H1 (cell line): ENCODE results near the gene SELENOO. TPM values are rescaled to one million over a fixed set of nuclear protein-coding genes. Genes with fewer than 3 reads are reported as not detected.

Source experiments
- CTCF ChIA-PET: fragments of 300-600 bp; sonication (Branson Sonifier 250); formaldehyde crosslinking; loops from one replicate; lab custom pipeline; 2021; ENCODE audit not compliant: partially characterized antibody; lab: Charles Lee
- POLR2A ChIA-PET: fragments of 300-600 bp; sonication (Branson Sonifier 250); formaldehyde crosslinking; loops from one replicate; lab custom pipeline; 2021; ENCODE audit warnings: inconsistent platforms; ENCODE audit not compliant: partially characterized antibody; lab: Charles Lee
- DNase-seq, 2 experiments: peaks; one replicate each; pipeline versions ENCODE4 v3.0.0 to v3.0.0-alpha.2; 2010 to 2022; ENCODE audit warnings: low spot score in 2 of 2, low read depth in 1 of 2, mixed read lengths in 1 of 2
- FAIRE-seq: peaks from 2 replicates; lab custom pipeline; 2011; peaks lifted over from hg19 to GRCh38; lab: Jason Lieb, UNC
- H2AFZ ChIP-seq: 2 replicates; pipeline ENCODE4 v1.8.1; 2012; ENCODE audit warnings: low read length, inconsistent platforms
- H2AK5ac ChIP-seq: 2 replicates; pipeline ENCODE4 v1.6.1; 2013; ENCODE audit warnings: low read depth, low read length
- H2BK120ac ChIP-seq: replicated peaks from 2 replicates; pipeline ENCODE3; 2013; ENCODE audit warnings: low read depth, low read length, inconsistent platforms
- H2BK12ac ChIP-seq: 2 replicates; pipeline ENCODE4 v1.6.1; 2013; ENCODE audit warnings: low read depth, low read length
- H2BK15ac ChIP-seq: 2 replicates; pipeline ENCODE4 v1.6.1; 2013; ENCODE audit warnings: low read length
- H2BK20ac ChIP-seq: 2 replicates; pipeline ENCODE4 v1.6.1; 2013; ENCODE audit warnings: low read length
- H2BK5ac ChIP-seq: 2 replicates; pipeline ENCODE4 v1.6.1; 2013; ENCODE audit warnings: low read depth, low read length
- H3K14ac ChIP-seq: 2 replicates; pipeline ENCODE4 v1.6.1; 2013; ENCODE audit warnings: inconsistent platforms; ENCODE audit not compliant: insufficient read length
- H3K18ac ChIP-seq: 2 replicates; pipeline ENCODE4 v1.6.1; 2013; ENCODE audit warnings: low read length; ENCODE audit errors: extremely low read depth
- H3K23ac ChIP-seq: 2 replicates; pipeline ENCODE4 v1.6.1; 2013; ENCODE audit warnings: inconsistent platforms; ENCODE audit not compliant: insufficient read length
- H3K23me2 ChIP-seq: 2 replicates; pipeline ENCODE4 v1.6.1; 2013; ENCODE audit warnings: low read depth, low read length
- H3K27ac ChIP-seq: 2 replicates; pipeline ENCODE4 v1.6.1; 2011; ENCODE audit warnings: low read depth, low read length, inconsistent platforms
- H3K27me3 ChIP-seq, 4 experiments: replicated peaks in 1 of 4; 1 replicate in 1 of 4; 2 replicates in 3 of 4; pipeline versions ENCODE4 v1.6.1 to v1.8.1; 2011 to 2013; ENCODE audit warnings: low read length in 3 of 4, mild to moderate bottlenecking in 3 of 4, inconsistent platforms in 2 of 4, mixed read lengths in 2 of 4, moderate library complexity in 1 of 4; ENCODE audit not compliant: control insufficient read depth in 3 of 4, insufficient read depth in 3 of 4; ENCODE audit errors: extremely low read depth in 1 of 4
- H3K36me3 ChIP-seq, 4 experiments: 2 replicates each; pipeline versions ENCODE4 v1.6.1 to v1.8.1; 2011 to 2013; ENCODE audit warnings: mild to moderate bottlenecking in 4 of 4, low read length in 3 of 4, moderate library complexity in 2 of 4, control low read depth in 1 of 4, inconsistent platforms in 1 of 4; ENCODE audit not compliant: insufficient read depth in 4 of 4, control insufficient read depth in 2 of 4
- H3K4ac ChIP-seq: replicated peaks from 2 replicates; pipeline ENCODE3; 2013; ENCODE audit warnings: low read length, low read depth, mixed read lengths, inconsistent platforms; ENCODE audit not compliant: insufficient read length
- H3K4me1 ChIP-seq, 4 experiments: replicated peaks in 1 of 4; 1 replicate in 1 of 4; 2 replicates in 3 of 4; pipeline versions ENCODE4 v1.6.1 to v1.8.1; 2011 to 2013; ENCODE audit warnings: low read length in 3 of 4, inconsistent platforms in 2 of 4, mixed read lengths in 1 of 4; ENCODE audit not compliant: insufficient read depth in 4 of 4, control insufficient read depth in 3 of 4
- H3K4me2 ChIP-seq, 2 experiments: 2 replicates each; pipeline versions ENCODE4 v1.6.1 to v1.8.1; 2011 to 2013; ENCODE audit warnings: low read depth in 2 of 2, low read length in 2 of 2, control low read depth in 1 of 2, inconsistent platforms in 1 of 2, mild to moderate bottlenecking in 1 of 2; ENCODE audit not compliant: insufficient read depth in 1 of 2
- H3K4me3 ChIP-seq, 4 experiments: fragments of 200-600, 300-600 bp in 1 of 4; sonication (generic), shearing (Covaris generic), sonication (Bioruptor Twin) in 1 of 4; 2 replicates each; pipeline versions ENCODE4 v1.5.1 to v1.8.1; 2011 to 2016; ENCODE audit warnings: low read length in 4 of 4, low read depth in 3 of 4, control low read depth in 2 of 4, inconsistent platforms in 2 of 4, mild to moderate bottlenecking in 2 of 4, mixed read lengths in 1 of 4, moderate library complexity in 1 of 4; ENCODE audit not compliant: insufficient read depth in 2 of 4; ENCODE audit errors: extremely low read depth in 1 of 4
- H3K56ac ChIP-seq: replicated peaks from 2 replicates; pipeline ENCODE3; 2013; ENCODE audit warnings: low read depth, mild to moderate bottlenecking, mixed read lengths, low read length, inconsistent platforms; ENCODE audit not compliant: insufficient read length
- H3K79me1 ChIP-seq: 2 replicates; pipeline ENCODE4 v1.6.1; 2013; ENCODE audit warnings: low read depth, low read length, control low read depth
- H3K79me2 ChIP-seq, 2 experiments: 2 replicates each; pipeline versions ENCODE4 v1.6.1 to v1.8.1; 2012 to 2013; ENCODE audit warnings: low read length in 2 of 2, mild to moderate bottlenecking in 2 of 2, inconsistent platforms in 1 of 2; ENCODE audit not compliant: insufficient read depth in 2 of 2, control insufficient read depth in 1 of 2
- H3K9ac ChIP-seq, 4 experiments: replicated peaks in 1 of 4; 1 replicate in 1 of 4; 2 replicates in 3 of 4; pipeline versions ENCODE4 v1.6.1 to v1.8.1; 2011 to 2013; ENCODE audit warnings: low read depth in 3 of 4, low read length in 3 of 4, control low read depth in 2 of 4, mild to moderate bottlenecking in 2 of 4, moderate library complexity in 2 of 4, inconsistent platforms in 1 of 4; ENCODE audit errors: extremely low read depth in 1 of 4
- H3K9me3 ChIP-seq, 2 experiments: 2 replicates each; pipeline versions ENCODE4 v1.6.1 to v1.8.1; 2012 to 2013; ENCODE audit warnings: mild to moderate bottlenecking in 2 of 2, moderate library complexity in 2 of 2, control low read depth in 1 of 2, inconsistent platforms in 1 of 2, low read depth in 1 of 2, low read length in 1 of 2, mixed read lengths in 1 of 2; ENCODE audit not compliant: insufficient read depth in 2 of 2
- H4K20me1 ChIP-seq, 2 experiments: replicated peaks in 1 of 2; 2 replicates each; pipeline versions ENCODE3 to v1.8.1; 2011 to 2013; ENCODE audit warnings: inconsistent platforms in 2 of 2, low read length in 2 of 2, mild to moderate bottlenecking in 1 of 2; ENCODE audit not compliant: insufficient read depth in 2 of 2, control insufficient read depth in 1 of 2
- H4K5ac ChIP-seq: 2 replicates; pipeline ENCODE4 v1.6.1; 2013; ENCODE audit warnings: low read length, low read depth, mixed read lengths, inconsistent platforms; ENCODE audit not compliant: insufficient read length
- H4K8ac ChIP-seq: 2 replicates; pipeline ENCODE4 v1.8.0; 2013; ENCODE audit warnings: mild to moderate bottlenecking, moderate library complexity, low read length, inconsistent platforms; ENCODE audit not compliant: insufficient read depth; ENCODE audit errors: extremely low read depth
- H4K91ac ChIP-seq: replicated peaks from 2 replicates; pipeline ENCODE3; 2013; ENCODE audit warnings: low read length, mixed read lengths, inconsistent platforms; ENCODE audit not compliant: insufficient read length
- RBBP5 ChIP-seq: IDR thresholded peaks from 2 replicates; pipeline ENCODE4 v1.7.1; 2012; ENCODE audit warnings: low read depth, mild to moderate bottlenecking, inconsistent platforms, low read length, moderate library complexity, borderline replicate concordance
- TEAD4 ChIP-seq: IDR thresholded peaks from 2 replicates; pipeline ENCODE4 v1.6.1; 2012; ENCODE audit warnings: low read depth, low read length, inconsistent platforms, mixed read lengths
- WGBS, 2 experiments: shearing (Covaris generic) in 1 of 2; methylation state at CpG; one replicate each; pipeline versions ENCODE4 v1.1.6 to v1.1.7; 2013 to 2015; ENCODE audit warnings: low lambda C conversion rate in 2 of 2, mixed read lengths in 2 of 2, inconsistent platforms in 1 of 2, low coverage in 1 of 2, missing lambda C conversion rate in 1 of 2; ENCODE audit not compliant: insufficient replicate concordance in 2 of 2, insufficient coverage in 1 of 2, insufficient read length in 1 of 2; ENCODE audit errors: extremely low coverage in 1 of 2, missing lambda C conversion rate in 1 of 2; 5-methylcytosine and 5-hydroxymethylcytosine counted together
- polyA plus RNA-seq, 7 experiments: library from polyadenylated mRNA; depleted of rRNA in 3 of 7; stranded (reverse) in 5 of 7; unstranded in 2 of 7; fragments of >200 nt in 5 of 7; fragments of 200-250 nt in 2 of 7; gene quantifications; 1 replicate in 5 of 7; 2 replicates in 1 of 7; 4 replicates in 1 of 7; pipeline versions ENCODE4 v1.2.1 to v1.2.3, GENCODE V29; 2011 to 2013; ENCODE audit warnings: missing spikeins in 2 of 7, mixed read lengths in 2 of 7
- total RNA-seq: library from RNA; stranded (reverse); fragmentation: NEBNext Ultra II Directional; extraction: Animal tissue kit (Norgen Biotek cat#: 25700); gene quantifications from 2 replicates; pipeline ENCODE4 v1.2.1, GENCODE V29; 2021

Gene SELENOO
- total and polyA plus RNA-seq, 2 of the 8 experiments (the other 6 are each of a cell fraction or from before 2014, with no cell fraction given) = 18.6 to 25.1 TPM

- no peak overlapping the region for H2AK5ac ChIP-seq
- H3K27ac ChIP-seq = no peak overlapping the region
- no peaks in the 10 kb centered on the region for H3K27me3 ChIP-seq
- peaks cover 0 to 8% (median 6%) of the 10 kb centered on the region in 4 experiments; a peak in 6 of 7 replicates for H3K4me1 ChIP-seq
- no peak overlapping the region for H3K14ac ChIP-seq
- no peak overlapping the region; the same call in 1 of the 2 replicates for H3K18ac ChIP-seq
- H3K79me1 ChIP-seq = peaks cover 2% of the 10 kb centered on the region; the same call in 1 of the 2 replicates
- H2AFZ ChIP-seq = no peak overlapping the region
- peak overlapping the region; percentile 84 to 98 for H3K4me2 ChIP-seq
- CTCF ChIA-PET = interaction anchor here (0.9 to 1.5 kb wide), 2 partner anchors 11 to 24 kb away, joined by 3 to 6 read pairs; no protein-coding TSS in a partner anchor
- no peak overlapping the region for H2BK20ac ChIP-seq
- H2BK120ac ChIP-seq = no peak overlapping the region
- no peak overlapping the region for H3K4ac ChIP-seq
- H3K23me2 ChIP-seq = peaks cover 13% of the 10 kb centered on the region; the same call in 1 of the 2 replicates
- H3K79me2 ChIP-seq = peaks cover 0 to 13% of the 10 kb centered on the region in 2 experiments; a peak in 1 of 4 replicates
- H4K91ac ChIP-seq = no peak overlapping the region
- no peak overlapping the region for H2BK5ac ChIP-seq
- peak overlapping the region; percentile 41 to 69 (median 62) for H3K4me3 ChIP-seq
- no peak overlapping the region for H2BK15ac ChIP-seq
- peaks cover 0 to 20% (median 8%) of the 10 kb centered on the region in 4 experiments; a peak in 5 of 8 replicates for H3K36me3 ChIP-seq
- H3K56ac ChIP-seq = peak overlapping the region; percentile 5
- no peak for DNase-seq
- no peak for FAIRE-seq
- peak overlapping the region; percentile 63; the same call in 1 of the 2 replicates for H4K8ac ChIP-seq
- H3K23ac ChIP-seq = no peak overlapping the region
- H4K20me1 ChIP-seq = peaks cover 4 to 22% of the 10 kb centered on the region in 2 experiments
- no peaks in the 10 kb centered on the region for H3K9me3 ChIP-seq
- POLR2A ChIA-PET = interaction anchor here (0.9 to 1.5 kb wide), 3 partner anchors 10 to 51 kb away, joined by 3 to 5 read pairs (median 4); partner anchors contain the start of gene TUBGCP6
- 0 out of 2 replicates have a peak, but pooled peaks have one; percentile 6 for TF ChIP-seq RBBP5
- no peak for TF ChIP-seq TEAD4
- no peak overlapping the region for H4K5ac ChIP-seq
- peak overlapping the region; percentile 34 to 93 (median 63) for H3K9ac ChIP-seq
- WGBS, 2 experiments = 9% methylated on average over 53 of the region's 115 CpGs; no CpG with 5 or more reads in 1 of the 2 experiments
- H2BK12ac ChIP-seq = no peak overlapping the region
Measured at GRCh38 chr22:50201191-50202129, 649 bp downstream of the SELENOO start.
